Activated T-helper 9 cell treated with anti-CD3 and anti-CD28 coated beads, Interleukin-2, amount 50 U/mL, for 16 hours (primary cell): ENCODE data around the gene IFNG-AS1.

Experiments
- DNase-seq: peaks from one replicate; pipeline ENCODE4 v3.0.0-alpha.2; 2020; ENCODE audit warnings: low read depth

IFNG-AS1 gene

DNA sequence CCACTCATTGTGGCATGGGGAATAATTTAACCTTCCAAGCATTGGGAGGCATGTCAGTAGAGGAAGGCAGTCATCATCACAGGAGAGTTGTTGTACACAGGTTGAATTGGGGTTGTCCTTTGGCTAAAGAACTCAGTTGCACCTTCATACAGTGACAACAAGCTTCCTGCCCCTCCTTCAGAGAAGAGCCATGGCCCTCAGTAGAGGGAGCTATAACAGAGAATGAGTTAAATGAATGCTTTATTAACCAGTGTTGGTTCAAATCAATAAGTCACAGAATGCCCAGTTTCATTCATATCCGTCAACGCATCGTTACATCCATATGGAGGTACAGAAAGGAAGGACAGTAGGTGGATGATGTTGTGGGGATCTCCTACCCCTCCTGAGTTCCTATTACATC, 4.8 kb downstream of the IFNG-AS1 start:
- DNase-seq, result no peak

DNA sequence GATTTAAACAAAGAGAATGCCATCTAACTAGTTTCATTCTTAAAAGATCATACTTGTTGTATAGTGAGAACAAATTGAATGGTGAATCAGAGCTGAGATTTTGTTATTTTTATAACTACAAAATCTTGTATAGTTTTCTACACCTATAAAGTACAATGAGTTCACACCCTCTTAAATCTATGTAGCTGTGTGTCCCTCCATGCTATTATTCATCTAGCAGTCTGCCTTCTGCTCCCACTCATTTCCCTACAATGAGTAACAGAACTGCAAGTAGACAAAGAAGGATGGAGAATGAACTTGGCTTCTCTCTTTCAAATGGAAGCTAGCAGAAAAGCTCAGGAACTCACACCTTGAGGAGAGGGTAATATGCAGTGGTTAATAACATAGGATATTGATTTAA, 7.1 kb downstream of the IFNG-AS1 start:
- no peak for DNase-seq

DNA sequence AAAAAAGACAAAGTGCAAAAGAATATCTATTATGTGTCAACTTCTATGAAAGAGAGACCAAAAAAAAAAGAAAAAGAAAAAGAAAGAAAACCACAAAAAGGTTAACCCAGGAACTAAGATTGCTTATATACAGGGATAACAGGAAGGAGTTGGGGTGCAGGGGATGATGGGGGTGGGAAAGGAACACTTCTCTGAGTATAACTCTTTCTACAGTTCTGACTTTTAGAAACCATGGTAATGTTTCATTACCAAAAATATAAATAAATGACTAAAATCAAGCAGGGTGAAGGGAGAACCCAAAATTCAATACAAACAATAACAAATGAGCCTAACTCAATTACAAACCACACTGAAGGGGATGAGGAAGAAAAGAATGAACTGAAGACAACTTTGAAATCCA, 9.1 kb downstream of the IFNG-AS1 start:
- DNase-seq, result no peak

DNA sequence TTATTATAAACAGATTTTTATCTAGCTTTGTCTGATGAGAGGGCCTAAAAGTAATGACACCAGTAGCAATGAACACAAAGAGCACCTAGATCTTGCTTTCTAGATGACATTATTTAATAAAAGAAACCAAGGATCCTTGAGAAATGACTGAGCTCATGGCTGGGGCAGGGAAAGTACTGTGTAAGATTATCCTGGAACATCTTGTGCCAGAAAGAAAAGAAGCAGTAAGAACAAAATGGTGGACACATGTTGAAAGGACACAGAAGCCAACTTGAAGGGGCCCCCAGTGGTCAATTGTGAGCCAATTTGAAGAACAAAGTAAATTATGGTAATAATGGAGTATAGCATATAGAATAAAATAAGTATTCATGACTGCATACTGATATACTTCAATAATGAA, 10.0 kb downstream of the IFNG-AS1 start:
- no peak for DNase-seq

DNA sequence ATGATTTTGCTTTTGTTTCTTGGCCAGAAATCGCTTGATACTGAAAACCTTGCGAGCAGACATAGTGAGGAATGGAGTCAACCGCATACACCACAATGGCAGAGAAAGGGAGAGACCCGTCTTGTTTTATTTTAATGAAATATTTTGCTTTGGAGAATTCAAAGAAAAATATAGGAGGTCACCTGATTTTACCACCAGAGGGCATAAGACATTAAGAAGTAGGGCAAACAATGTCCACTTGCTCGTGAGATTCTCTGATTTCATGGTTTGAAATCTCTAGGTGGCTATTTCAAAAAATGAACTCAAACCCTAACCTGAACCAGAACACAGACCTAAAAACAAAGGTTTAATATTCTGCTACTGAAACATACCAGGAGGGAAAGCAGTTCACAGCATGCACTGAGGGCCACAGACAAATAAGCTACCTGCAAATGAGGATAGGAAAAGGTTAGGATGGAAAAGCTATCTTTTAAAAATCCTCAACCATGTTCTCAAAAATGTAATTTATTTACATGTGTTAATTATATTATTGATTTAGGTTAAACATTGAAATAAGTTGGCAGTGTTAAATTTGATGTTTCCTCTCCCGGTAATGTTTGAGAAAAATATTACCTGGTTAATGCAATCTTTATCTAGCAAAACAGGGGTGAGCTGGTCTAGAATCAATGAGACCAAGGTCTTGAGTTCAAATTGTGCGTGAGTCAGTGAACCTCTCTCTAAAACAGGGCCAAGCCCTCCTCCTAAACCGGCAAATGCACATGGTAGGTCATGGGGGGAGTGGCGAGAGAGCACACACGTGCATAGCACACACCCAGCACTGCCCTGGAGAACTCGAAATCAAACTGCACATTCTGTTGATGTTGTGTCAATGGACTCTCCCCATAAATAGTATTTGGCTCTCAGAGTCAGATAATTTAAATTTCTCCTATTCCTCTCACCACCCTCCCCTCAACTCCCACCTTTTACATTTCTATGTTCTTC, 12.5 kb downstream of the IFNG-AS1 start:
- no peak for DNase-seq

DNA sequence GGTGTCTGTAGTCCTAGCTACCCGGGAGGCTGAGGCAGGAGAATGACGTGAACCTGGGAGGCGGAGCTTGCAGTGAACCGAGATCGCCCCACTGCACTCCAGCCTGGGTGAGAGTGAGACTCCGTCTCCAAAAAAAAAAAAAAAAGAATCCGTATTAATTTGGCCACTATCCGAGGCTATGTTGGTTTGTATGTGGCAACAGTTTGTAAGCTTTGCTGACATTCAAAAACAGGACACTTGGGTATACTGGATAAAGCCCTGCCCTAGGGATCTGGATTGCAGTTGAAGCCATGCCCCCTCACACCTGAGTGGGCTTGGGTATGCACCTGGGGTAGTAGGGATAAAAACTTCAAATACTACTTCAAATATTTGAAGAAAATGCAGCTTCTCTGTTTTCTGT, 14.5 kb downstream of the IFNG-AS1 start:
- no peak for DNase-seq

DNA sequence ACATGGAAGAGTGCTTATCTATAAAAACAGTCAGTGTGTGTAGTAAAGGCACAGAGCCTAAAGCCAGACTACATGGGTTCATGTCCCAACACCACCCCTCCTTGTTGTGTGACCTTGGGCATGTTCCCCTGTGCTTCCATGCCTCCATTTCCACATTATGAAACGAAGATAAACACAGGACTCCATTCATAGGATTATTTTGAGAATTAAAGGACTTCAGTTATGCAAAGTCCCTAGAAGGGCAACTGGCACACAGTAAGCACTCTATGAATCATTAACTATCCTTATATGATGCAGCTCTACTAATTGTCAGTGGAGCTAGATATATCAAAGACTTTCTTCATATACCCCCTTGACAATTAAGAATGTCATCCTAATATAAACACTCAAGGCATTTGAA, 17.8 kb downstream of the IFNG-AS1 start:
- DNase-seq, result no peak

DNA sequence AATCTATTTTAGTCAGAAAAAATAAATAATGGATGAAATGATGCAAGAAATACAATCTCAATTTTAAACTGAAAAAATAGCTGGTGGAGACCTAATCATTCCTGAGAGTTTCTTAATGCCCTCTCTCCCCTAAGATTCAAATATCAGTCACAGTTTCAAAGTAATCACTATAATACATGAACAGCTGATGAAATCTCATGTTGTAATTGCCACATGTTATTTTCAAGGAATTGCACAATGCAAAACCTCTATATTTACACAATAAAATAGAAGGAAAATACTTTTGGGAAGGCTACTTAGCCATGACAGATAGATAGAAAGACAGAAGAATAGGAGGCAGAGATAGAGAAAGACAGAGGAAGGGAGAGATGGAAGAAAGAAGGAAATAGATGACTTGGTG, 18.2 kb downstream of the IFNG-AS1 start:
- no peak for DNase-seq

DNA sequence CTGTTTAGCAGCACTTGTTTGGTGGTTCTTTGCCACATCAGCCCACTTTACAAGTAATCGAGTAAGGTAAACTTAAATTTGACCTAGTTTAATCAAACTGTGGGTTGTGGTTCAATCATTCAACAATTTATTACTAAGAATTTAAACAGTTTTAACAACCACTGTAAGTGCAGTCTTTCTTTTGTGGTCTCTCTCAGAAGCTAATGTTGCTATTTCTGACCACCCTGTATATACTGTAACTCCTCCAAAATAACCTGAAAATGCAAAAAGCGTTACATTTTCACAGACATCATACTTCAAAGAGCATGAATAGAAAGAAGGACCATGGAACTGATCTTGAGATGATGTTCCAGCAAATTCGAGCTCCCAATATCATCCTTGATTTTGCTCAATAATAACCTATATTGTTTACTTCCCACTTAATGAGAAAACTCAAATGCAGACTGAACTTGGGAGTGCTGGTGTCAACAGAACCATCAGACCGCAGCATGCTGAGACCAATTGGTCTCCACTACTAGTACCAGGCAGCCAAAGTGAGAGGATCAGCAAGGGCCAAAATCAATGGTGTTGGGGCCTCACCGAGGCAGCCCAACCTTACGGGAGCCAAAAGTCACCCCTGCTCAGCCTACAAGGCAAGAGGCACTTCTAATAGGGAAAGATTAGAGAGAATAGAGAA, 22.1 kb downstream of the IFNG-AS1 start:
- DNase-seq, result no peak

DNA sequence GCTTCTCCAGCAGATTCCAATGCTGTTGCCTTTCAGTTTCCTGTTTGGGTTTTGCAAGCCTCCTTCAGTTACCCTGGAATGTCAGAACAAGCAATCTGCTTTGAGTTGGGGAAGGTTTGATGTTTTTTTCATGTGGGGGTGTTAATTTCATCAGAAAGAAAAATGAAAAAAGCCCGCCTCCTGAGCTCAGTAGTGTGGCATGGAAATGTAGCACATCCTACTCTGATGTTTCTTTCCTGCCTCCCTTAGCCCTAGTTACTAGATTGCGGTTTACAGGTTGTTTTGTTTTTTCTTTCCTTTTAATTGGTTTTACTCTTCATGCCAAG, 22.6 kb downstream of the IFNG-AS1 start:
- no peak for DNase-seq

DNA sequence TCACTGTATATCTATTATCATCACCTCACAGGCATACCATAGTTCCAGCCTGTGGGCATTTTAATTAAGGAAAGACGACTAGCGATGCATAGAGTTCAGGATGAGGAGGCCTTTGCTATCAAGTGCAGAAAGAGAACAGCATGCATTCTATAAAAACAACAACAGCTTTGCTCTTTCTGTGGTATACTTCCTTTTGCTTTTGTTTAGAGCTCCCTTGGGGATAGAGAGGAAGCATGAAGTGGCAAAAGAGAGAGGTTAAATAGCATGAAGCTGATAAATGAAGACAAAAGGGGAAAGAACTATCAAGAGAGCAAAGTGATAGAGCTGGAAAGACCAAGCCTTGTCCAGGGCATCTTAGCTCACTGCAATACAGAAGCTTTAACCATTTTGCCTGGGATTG, 23.5 kb downstream of the IFNG-AS1 start:
- no peak for DNase-seq

DNA sequence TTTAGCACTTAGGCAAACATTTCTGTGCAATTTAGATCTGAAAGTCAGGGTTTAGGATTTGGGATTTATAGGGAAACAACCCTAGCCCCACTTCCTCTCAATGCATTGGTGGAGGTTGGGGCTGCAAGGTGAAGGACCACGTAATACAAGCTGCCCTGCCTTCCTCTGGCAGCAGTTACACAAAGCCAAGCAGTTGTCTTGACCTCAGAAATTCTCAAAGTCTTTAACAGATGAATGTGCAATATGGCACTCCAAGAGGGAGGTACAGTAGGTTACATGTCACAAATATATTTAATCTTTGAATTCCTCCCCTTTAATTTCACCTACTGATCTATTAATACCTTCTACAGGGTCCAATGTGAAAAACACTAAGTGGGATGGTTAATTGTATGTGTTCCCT, 23.9 kb downstream of the IFNG-AS1 start:
- DNase-seq, result no peak

DNA sequence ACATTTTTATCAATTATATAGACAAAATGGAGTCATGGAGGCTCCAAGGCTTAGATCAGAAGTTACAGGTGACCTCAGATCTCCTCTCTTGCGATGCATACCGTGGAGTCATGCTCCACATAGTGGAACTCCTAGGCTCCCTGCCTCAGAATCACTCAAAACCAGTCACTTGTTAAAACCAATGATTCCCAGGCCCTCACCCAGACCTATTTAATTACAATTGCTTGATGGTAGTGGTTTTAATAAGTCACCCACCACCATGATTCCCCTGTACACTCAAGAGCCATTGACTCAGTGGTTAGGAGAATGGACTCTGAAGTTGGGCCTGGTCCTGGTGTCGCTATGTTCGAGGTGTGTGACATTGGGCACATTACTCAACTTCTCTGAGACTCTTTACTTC, 26.9 kb downstream of the IFNG-AS1 start:
- no peak for DNase-seq

DNA sequence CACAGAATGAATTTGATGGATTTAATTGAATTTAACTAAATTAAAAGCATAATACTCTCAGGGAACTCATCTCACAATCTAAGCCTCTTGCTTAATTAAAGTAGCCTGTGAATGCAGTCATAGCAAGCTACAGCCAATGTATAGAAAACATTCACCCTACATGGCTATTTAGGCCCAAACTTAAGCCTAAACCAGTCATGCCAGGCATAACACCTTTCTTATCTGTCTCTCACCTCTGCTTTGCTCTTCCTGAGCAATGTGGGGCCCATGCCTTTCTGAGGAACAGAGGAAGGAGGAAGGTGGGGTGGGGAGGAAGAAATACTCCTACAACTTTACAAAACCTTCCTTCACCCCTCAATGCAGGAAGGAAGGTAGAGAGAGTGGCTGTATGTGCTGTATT, 29.1 kb downstream of the IFNG-AS1 start:
- DNase-seq, result no peak

DNA sequence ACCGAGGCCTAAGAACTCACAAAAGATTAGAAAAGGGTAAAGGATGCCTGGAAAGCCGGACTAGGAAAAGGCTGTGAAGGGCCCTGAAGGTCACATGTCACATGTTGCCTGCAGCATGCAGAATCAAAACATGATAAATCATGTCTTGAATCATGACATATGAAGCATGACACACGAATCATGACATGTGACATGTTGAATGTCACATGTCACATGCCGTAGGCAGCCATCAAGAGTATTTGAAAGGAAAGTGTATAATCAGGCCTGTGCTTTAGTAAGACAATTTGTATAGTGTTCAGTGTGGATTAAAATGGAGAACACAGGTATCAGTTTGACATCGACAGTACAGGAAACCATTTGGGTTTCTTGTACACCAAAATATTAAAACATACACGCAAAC, 30.8 kb downstream of the IFNG-AS1 start:
- DNase-seq, result no peak

DNA sequence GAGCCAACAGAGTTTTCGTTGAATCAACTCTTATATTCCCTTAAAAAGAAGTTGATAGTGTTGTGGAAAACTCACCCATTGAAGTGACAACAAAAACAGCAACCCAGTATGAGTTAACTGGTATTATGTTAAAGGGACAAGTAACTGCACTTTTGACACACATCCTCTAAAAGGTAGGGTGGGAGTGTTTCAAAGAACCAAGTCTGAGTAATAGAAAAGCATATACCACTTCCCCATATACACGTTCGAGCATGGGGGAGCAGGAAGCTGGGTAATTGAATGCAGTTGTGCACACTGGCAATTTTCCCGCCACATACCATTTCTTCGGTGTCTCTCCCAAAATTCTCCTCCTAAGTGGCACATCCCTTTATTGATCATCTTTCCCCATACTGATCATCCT, 31.5 kb downstream of the IFNG-AS1 start:
- DNase-seq, result no peak

DNA sequence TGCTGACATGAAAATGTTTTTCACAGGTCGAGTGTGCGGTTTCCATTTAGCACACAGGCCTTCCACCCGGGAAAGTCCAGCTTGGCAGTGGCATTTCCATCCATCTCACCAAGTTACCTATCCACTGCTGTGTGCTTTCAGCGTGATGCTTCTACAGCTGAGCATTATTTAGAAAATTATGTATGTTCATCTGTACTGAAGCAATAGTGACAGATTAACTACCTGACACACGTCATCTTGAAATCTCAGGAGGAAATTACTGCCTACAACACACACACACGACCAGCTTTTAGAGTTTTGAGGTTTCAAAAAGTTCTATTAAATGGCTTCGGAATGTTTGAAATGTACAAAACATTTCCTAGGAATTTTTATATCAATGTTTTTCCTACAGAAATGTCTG, 39.4 kb downstream of the IFNG-AS1 start:
- no peak for DNase-seq

DNA sequence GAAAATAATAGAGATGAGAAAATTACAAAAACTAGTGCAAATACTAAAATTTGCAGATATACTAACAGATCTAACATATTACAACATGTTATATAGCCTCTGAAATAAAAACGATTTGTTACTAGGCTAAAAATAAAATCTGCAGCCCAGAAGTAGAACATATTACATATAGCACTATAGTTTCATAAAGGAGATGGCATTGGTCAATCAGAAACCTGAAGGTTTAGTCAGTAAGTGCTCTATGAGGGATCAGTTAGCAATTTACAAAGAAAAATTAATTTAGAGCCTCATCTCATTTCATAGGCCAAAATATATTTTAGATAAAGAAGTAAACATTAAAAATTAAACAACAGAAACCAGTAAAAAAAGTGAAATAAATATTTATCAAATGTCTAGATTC, 41.0 kb downstream of the IFNG-AS1 start:
- DNase-seq, result no peak

DNA sequence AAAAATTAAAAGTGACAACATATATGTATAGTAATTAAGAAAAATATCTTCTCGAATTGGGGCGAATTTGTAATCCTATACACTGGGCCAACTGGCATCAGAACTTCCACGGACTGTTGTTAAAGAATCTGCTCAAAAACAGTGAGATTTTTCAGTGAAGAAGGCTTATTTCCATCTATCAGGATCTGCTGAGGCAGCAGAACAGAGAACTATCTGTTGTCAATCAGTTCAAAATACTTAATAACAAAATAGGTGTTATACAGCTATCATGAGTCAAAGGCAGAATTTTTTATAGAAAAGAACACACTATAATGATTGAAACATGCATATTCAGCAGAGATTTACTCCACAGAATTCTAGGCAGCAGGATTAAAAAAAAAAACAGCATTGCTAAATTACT, 41.9 kb downstream of the IFNG-AS1 start:
- no peak for DNase-seq

DNA sequence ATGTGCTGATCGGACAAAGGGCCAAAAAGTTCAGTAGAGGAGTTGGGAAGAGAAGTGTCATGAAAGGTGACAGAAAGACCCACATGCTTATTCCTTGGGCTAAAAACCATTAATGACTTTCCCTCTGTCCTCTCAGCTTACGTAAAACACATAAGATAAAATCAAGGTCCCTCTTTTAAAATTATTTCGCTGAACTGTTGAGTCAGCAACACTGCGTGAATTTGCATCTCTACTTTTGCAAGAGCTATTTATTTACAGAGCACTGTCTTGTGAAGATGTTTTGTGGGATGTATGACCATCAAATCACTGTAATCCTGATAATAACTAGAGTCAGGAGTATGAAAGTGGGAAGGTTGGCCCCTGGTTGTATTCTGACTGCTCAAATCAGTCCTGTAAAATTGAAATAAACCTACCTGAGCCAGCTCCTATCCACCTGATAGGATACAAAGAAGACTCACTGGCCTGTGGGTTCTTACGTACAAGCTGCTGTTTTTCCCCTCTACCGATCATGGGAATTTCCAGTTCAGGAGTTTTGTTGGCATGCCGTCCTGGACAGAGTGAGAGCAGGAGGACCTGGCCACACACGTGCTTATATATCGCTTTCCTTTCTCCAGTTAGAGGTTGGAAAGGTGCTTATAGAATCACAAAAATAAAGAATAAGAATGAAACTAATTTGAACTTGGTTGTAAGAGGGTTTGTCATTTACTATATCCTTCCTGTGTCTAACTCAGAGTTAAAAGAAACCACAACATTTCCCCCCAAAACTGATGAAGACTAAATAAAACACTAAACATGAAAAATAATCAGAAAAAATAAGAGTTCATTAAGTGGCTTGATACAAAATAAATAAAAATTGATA, 42.9 kb downstream of the IFNG-AS1 start:
- no peak for DNase-seq

DNA sequence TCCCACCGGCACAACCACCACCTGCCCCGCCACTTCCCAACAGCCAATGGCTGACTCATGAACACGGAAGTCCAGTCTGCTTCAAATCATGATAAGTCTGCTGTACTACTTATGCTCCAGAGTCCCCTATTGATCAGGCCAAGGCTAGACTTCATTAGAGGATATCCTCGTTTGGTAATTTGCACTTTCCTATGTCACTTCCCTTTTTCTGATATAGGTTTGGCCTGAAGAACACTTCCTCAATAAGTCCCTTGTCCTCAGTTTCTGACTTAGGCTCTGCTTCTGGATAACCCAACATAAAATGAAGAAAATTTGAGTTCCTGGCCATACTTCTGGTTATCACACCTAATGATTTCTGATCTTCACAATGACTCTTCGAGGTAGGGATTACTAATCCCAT, 45.3 kb downstream of the IFNG-AS1 start:
- DNase-seq, result no peak

DNA sequence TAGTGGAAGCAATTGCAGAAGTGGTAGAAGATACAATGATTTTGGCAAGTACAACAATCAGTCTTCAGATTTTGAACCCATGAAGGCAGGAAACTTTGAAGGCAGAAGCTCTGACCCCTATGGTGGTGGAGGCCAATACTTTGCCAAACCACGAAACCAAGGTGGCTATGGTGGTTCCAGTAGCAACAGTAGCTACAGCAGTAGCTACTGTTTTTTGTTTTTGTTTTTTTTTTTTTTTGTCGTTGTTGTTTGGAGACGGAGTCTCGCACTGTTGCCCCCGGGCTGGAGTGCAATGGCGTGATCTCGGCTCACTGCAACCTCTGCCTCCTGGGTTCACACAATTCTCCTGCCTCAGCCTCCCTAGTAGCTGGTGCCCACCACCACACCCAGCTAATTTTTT, 47.4 kb downstream of the IFNG-AS1 start:
- no peak for DNase-seq
